Left ventricle myocardium inferior (tissue), 1 donor: ENCODE measurements around the gene ENTPD7. TPM values are rescaled to one million over a fixed set of nuclear protein-coding genes. Genes with fewer than 3 reads are reported as not detected.
"Not testable (repeated sequence)": the region's sequence is repeated elsewhere in the genome, so short reads cannot be mapped to it uniquely, and the experiment has no call there.

Experiments used
- DNase-seq: peaks from one replicate; pipeline ENCODE4 v3.0.0-alpha.2; 2020
- H3K27ac ChIP-seq: fragments of 200-600 bp; replicated peaks from 2 replicates; pipeline ENCODE4 v1.8.0; 2021
- H3K27me3 ChIP-seq: fragments of 200-600 bp; 2 replicates; pipeline ENCODE4 v1.8.0; 2021; ENCODE audit warnings: low read depth
- H3K36me3 ChIP-seq: fragments of 200-600 bp; 2 replicates; pipeline ENCODE4 v1.8.0; 2021
- H3K4me1 ChIP-seq: fragments of 200-600 bp; 2 replicates; pipeline ENCODE4 v1.8.0; 2021
- H3K4me3 ChIP-seq: fragments of 200-600 bp; 2 replicates; pipeline ENCODE4 v1.8.0; 2021; ENCODE audit warnings: mild to moderate bottlenecking, moderate library complexity
- H3K9me3 ChIP-seq: fragments of 200-600 bp; replicated peaks from 2 replicates; pipeline ENCODE4 v1.8.0; 2021
- CTCF ChIP-seq: fragments of 200-600 bp; IDR thresholded peaks from 2 replicates; pipeline ENCODE4 v1.8.0; 2021; ENCODE audit warnings: antibody characterized with exemption, mild to moderate bottlenecking, borderline replicate concordance
- intact Hi-C: fragments of 100-400 bp; cut with micrococcal nuclease; formaldehyde crosslinking; loops from one replicate; pipeline ENCODE4 v1.11.0; 2022
- total RNA-seq: library from RNA; stranded (reverse); fragmentation: NEBNext Ultra II Directional; extraction: Animal tissue kit (Norgen Biotek cat#: 25700); gene quantifications from one replicate; pipeline ENCODE4 v1.2.1, GENCODE V29; 2021
- donor health status: DM: no; HTN: yes; CAD: no; lungs with severe emphysema.

ENTPD7 gene
- total RNA-seq, 1 donor from 2014 or later, result 2.9 TPM

- Histone ChIP-seq H3K36me3 (no peaks in the 10 kb centered on the region), H3K9me3 (no peaks in the 10 kb centered on the region), H3K27me3 (no peaks in the 10 kb centered on the region), H3K27ac (peak overlapping the region; percentile 99), H3K4me1 (peaks cover 50% of the 10 kb centered on the region), H3K4me3 (peak overlapping the region; percentile 92)
- intact Hi-C loops, result no loop called here
- no peak for DNase-seq
- no peak for TF ChIP-seq CTCF
These were observed 37.7 kb upstream of the ENTPD7 start for GRCh38 chr10:99621454-99622251.

- Histone ChIP-seq H3K4me3 (no peak overlapping the region), H3K9me3 (no peaks in the 10 kb centered on the region), H3K36me3 (no peaks in the 10 kb centered on the region), H3K27ac (no peak overlapping the region), H3K4me1 (peaks cover 27% of the 10 kb centered on the region), H3K27me3 (no peaks in the 10 kb centered on the region)
- no peak for DNase-seq
- intact Hi-C loops, result no loop called here
- no peak for TF ChIP-seq CTCF
These were observed 35.4 kb upstream of the ENTPD7 start for GRCh38 chr10:99623919-99624318.

- intact Hi-C loops, result not testable (repeated sequence)
These were observed 34.2 kb upstream of the ENTPD7 start for GRCh38 chr10:99625124-99625523.

GRCh38 chr10:99628923-99629624 lies 30.2 kb upstream of the ENTPD7 start:
- Histone ChIP-seq H3K4me1 (no peaks in the 10 kb centered on the region), H3K27me3 (peaks cover 12% of the 10 kb centered on the region), H3K4me3 (no peak overlapping the region), H3K27ac (no peak overlapping the region), H3K36me3 (no peaks in the 10 kb centered on the region), H3K9me3 (no peaks in the 10 kb centered on the region)
- TF ChIP-seq CTCF, result no peak
- DNase-seq, result no peak
- intact Hi-C loops, result no loop called here

More at GRCh38 chr10:99625124-99625523, 34.2 kb upstream of the ENTPD7 start:
- DNase-seq, H3K36me3 ChIP-seq, H3K27me3 ChIP-seq, H3K9me3 ChIP-seq, H3K4me3 ChIP-seq, H3K27ac ChIP-seq: not testable (repeated sequence)
- peaks cover 16% of the 10 kb centered on the region for H3K4me1 ChIP-seq

GRCh38 chr10:99629625-99629978 lies 29.7 kb upstream of the ENTPD7 start:
- no peak for TF ChIP-seq CTCF
- Histone ChIP-seq H3K27ac (no peak overlapping the region), H3K4me1 (no peaks in the 10 kb centered on the region), H3K27me3 (peaks cover 12% of the 10 kb centered on the region), H3K36me3 (no peaks in the 10 kb centered on the region), H3K9me3 (no peaks in the 10 kb centered on the region), H3K4me3 (no peak overlapping the region)
- intact Hi-C loops, result no loop called here
- no peak for DNase-seq

GRCh38 chr10:99630433-99630832 lies 28.9 kb upstream of the ENTPD7 start:
- Histone ChIP-seq H3K4me3 (no peak overlapping the region), H3K27me3 (peaks cover 12% of the 10 kb centered on the region), H3K36me3 (no peaks in the 10 kb centered on the region), H3K4me1 (no peaks in the 10 kb centered on the region), H3K9me3 (no peaks in the 10 kb centered on the region), H3K27ac (no peak overlapping the region)
- DNase-seq, result no peak
- TF ChIP-seq CTCF, result peak; percentile 46
- intact Hi-C loops, result no loop called here
